WTC11 (cell line): ENCODE data around the gene WNT6. TPM values are rescaled to one million over a fixed set of nuclear protein-coding genes. Genes with fewer than 3 reads are reported as not detected.

Experiments used
- ATAC-seq: fragments of 200-7000 bp; cut with Tn5 transposase; 2 replicates; pipeline ENCODE4 v1.10.0; 2021; ENCODE audit warnings: mild to moderate bottlenecking, moderate library complexity
- CTCF ChIA-PET: fragments of 300-600 bp; sonication (Branson Sonifier 250); formaldehyde crosslinking; loops from one replicate; lab custom pipeline; 2021; ENCODE audit warnings: antibody characterized with exemption; lab: Charles Lee
- POLR2A ChIA-PET: fragments of 350-600 bp; sonication (Branson Sonifier 250); formaldehyde crosslinking; loops from one replicate; lab custom pipeline; 2021; ENCODE audit warnings: antibody characterized with exemption; lab: Charles Lee
- DNase-seq: peaks from one replicate; pipeline ENCODE4 v3.0.0; 2021; ENCODE audit warnings: low spot score
- H3K27ac Mint-ChIP-seq: 2 replicates; pipeline ENCODE4 v1.8.0; 2021; ENCODE audit warnings: mixed read lengths
- H3K27me3 Mint-ChIP-seq: 2 replicates; pipeline ENCODE4 v1.8.0; 2021; ENCODE audit warnings: low read depth, mild to moderate bottlenecking, moderate library complexity, mixed read lengths
- H3K36me3 Mint-ChIP-seq: 2 replicates; pipeline ENCODE4 v1.8.0; 2021; ENCODE audit warnings: mixed read lengths
- H3K4me1 Mint-ChIP-seq: 2 replicates; pipeline ENCODE4 v1.8.0; 2022; ENCODE audit warnings: mixed read lengths
- H3K4me3 Mint-ChIP-seq: 2 replicates; pipeline ENCODE4 v1.8.0; 2021; ENCODE audit warnings: mild to moderate bottlenecking, moderate library complexity, mixed read lengths
- H3K9me3 Mint-ChIP-seq: 2 replicates; pipeline ENCODE4 v1.8.0; 2021; ENCODE audit warnings: mixed read lengths
- CBFB ChIP-seq: sonication (generic); formaldehyde crosslinking; IDR thresholded peaks from 2 replicates; pipeline ENCODE4 v1.8.1; 2022; ENCODE audit warnings: mild to moderate bottlenecking, low read depth, missing genetic modification reagents
- CREB1 ChIP-seq: sonication (generic); formaldehyde crosslinking; IDR thresholded peaks from 2 replicates; pipeline ENCODE4 v1.8.0; 2023; ENCODE audit warnings: mild to moderate bottlenecking, missing genetic modification reagents
- CREM ChIP-seq: sonication (generic); formaldehyde crosslinking; IDR thresholded peaks from 2 replicates; pipeline ENCODE4 v1.8.1; 2022; ENCODE audit warnings: mild to moderate bottlenecking, missing genetic modification reagents, moderate library complexity
- EMX1 ChIP-seq: fragments of 250-450 bp; sonication (Bioruptor Pico); IDR thresholded peaks from 2 replicates; pipeline ENCODE4 v1.8.0; 2021; ENCODE audit warnings: mild to moderate bottlenecking
- ETV6 ChIP-seq: sonication (generic); formaldehyde crosslinking; IDR thresholded peaks from 2 replicates; pipeline ENCODE4 v1.8.1; 2022; ENCODE audit warnings: mild to moderate bottlenecking, missing genetic modification reagents
- FOXJ3 ChIP-seq: sonication (generic); formaldehyde crosslinking; IDR thresholded peaks from 2 replicates; pipeline ENCODE4 v1.9.0; 2021; ENCODE audit warnings: missing genetic modification reagents, mild to moderate bottlenecking, borderline replicate concordance
- GABPB1 ChIP-seq: sonication (generic); formaldehyde crosslinking; IDR thresholded peaks from 2 replicates; pipeline ENCODE4 v1.8.1; 2023; ENCODE audit warnings: mild to moderate bottlenecking, missing genetic modification reagents
- MYBL2 ChIP-seq: sonication (generic); formaldehyde crosslinking; IDR thresholded peaks from 2 replicates; pipeline ENCODE4 v1.8.1; 2023; ENCODE audit warnings: mild to moderate bottlenecking, moderate library complexity, missing genetic modification reagents
- NFATC4 ChIP-seq: fragments of 250-450 bp; sonication (Bioruptor Pico); IDR thresholded peaks from 2 replicates; pipeline ENCODE4 v1.9.0; 2021; ENCODE audit warnings: mild to moderate bottlenecking
- ZBTB21 ChIP-seq: sonication (generic); formaldehyde crosslinking; IDR thresholded peaks from 2 replicates; pipeline ENCODE4 v1.8.1; 2023; ENCODE audit warnings: mild to moderate bottlenecking, missing genetic modification reagents, borderline replicate concordance
- ZNF232 ChIP-seq: sonication (generic); formaldehyde crosslinking; IDR thresholded peaks from 2 replicates; pipeline ENCODE4 v1.8.0; 2022; ENCODE audit warnings: mild to moderate bottlenecking, missing genetic modification reagents
- ZNF416 ChIP-seq: fragments of 250-450 bp; sonication (Bioruptor Pico); IDR thresholded peaks from 2 replicates; pipeline ENCODE4 v1.9.0; 2021; ENCODE audit warnings: mild to moderate bottlenecking, inconsistent platforms
- total RNA-seq: library from RNA; stranded (reverse); gene quantifications from 3 replicates; pipeline ENCODE4 v1.2.3, GENCODE V29; 2021
- TF ChIP-seq, protein P1 (sequence below): sonication (generic); formaldehyde crosslinking; IDR thresholded peaks from 2 replicates; pipeline ENCODE4 v1.8.1; 2022; ENCODE audit warnings: mild to moderate bottlenecking, moderate library complexity, missing genetic modification reagents
- TF ChIP-seq, protein P2 (sequence below): sonication (generic); formaldehyde crosslinking; IDR thresholded peaks from 2 replicates; pipeline ENCODE4 v1.8.0; 2022; ENCODE audit warnings: mild to moderate bottlenecking, missing genetic modification reagents
- TF ChIP-seq, protein P3 (sequence below): sonication (generic); formaldehyde crosslinking; IDR thresholded peaks from 2 replicates; pipeline ENCODE4 v1.8.1; 2022; ENCODE audit warnings: low read depth, missing genetic modification reagents, borderline replicate concordance
- TF ChIP-seq, protein P4 (sequence below): sonication (generic); formaldehyde crosslinking; IDR thresholded peaks from 2 replicates; pipeline ENCODE4 v1.8.0; 2022; ENCODE audit warnings: missing genetic modification reagents
- TF ChIP-seq, protein P5 (sequence below): sonication (generic); formaldehyde crosslinking; conservative IDR thresholded peaks from 2 replicates; pipeline ENCODE4 v1.8.1; 2022; ENCODE audit warnings: mild to moderate bottlenecking, missing genetic modification reagents
- TF ChIP-seq, protein P6 (sequence below): fragments of 250-450 bp; sonication (Bioruptor Pico); IDR thresholded peaks from 2 replicates; pipeline ENCODE4 v2.1.2; 2022; ENCODE audit warnings: mild to moderate bottlenecking, moderate library complexity
- TF ChIP-seq, protein P7 (sequence below): fragments of 250-450 bp; sonication (Bioruptor Pico); conservative IDR thresholded peaks from 2 replicates; pipeline ENCODE4 v1.9.0; 2021; ENCODE audit warnings: mild to moderate bottlenecking
- TF ChIP-seq, protein P8 (sequence below): fragments of 250-450 bp; sonication (Bioruptor Pico); IDR thresholded peaks from 2 replicates; pipeline ENCODE4 v1.9.0; 2021; ENCODE audit warnings: mild to moderate bottlenecking

Gene WNT6
- total RNA-seq, 1 experiment from 2014 or later, result not detected

DNA sequence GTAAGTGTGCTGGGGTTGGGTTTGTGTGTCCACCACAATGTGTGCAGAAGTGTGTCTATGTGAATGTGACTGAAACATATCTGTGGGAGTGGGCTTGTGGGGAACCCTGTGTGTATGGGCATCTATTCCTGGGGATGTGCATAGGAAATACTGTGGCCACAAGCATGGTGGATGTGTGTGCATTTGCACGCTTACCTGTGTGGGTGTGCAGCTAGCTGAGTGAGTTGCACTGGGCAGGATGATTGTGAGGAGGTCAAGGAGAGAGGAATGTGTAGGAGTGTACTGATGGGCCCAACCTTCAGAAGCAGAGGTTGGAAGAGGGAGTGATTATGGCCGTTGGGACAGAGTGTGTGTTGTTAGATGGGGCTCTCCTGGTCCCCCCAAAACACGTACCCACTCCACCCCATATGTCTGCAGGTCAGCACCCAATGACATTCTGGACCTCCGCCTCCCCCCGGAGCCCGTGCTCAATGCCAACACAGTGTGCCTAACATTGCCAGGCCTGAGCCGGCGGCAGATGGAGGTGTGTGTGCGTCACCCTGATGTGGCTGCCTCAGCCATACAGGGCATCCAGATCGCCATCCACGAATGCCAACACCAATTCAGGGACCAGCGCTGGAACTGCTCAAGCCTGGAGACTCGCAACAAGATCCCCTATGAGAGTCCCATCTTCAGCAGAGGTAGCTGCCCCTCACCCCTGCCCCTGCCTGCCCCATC lies 22.3 kb downstream of the WNT6 start:
- DNase-seq, result no peak
- POLR2A ChIA-PET, result no interaction called here
- Mint-ChIP-seq H3K36me3 (no peaks in the 10 kb centered on the region), H3K27me3 (peaks cover 97% of the 10 kb centered on the region), H3K9me3 (no peaks in the 10 kb centered on the region), H3K27ac (no peak overlapping the region), H3K4me3 (no peak overlapping the region), H3K4me1 (peaks cover 14% of the 10 kb centered on the region)
- CTCF ChIA-PET, result interaction anchor here (1.0 to 17.9 kb wide), 6 partner anchors 13 to 176 kb away, joined by 3 to 422 read pairs (median 8); no protein-coding TSS in a partner anchor
- TF ChIP-seq, protein P1, sequence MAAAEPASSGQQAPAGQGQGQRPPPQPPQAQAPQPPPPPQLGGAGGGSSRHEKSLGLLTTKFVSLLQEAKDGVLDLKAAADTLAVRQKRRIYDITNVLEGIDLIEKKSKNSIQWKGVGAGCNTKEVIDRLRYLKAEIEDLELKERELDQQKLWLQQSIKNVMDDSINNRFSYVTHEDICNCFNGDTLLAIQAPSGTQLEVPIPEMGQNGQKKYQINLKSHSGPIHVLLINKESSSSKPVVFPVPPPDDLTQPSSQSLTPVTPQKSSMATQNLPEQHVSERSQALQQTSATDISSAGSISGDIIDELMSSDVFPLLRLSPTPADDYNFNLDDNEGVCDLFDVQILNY (CRISPR knock-in tag), result no peak
- TF ChIP-seq ZBTB21 (CRISPR knock-in tag) (no peak), CREB1 (CRISPR knock-in tag) (no peak), ETV6 (no peak), GABPB1 (CRISPR knock-in tag) (no peak), ZNF232 (CRISPR knock-in tag) (no peak), CBFB (no peak), MYBL2 (CRISPR knock-in tag) (no peak), FOXJ3 (CRISPR knock-in tag) (no peak), EMX1 (CRISPR knock-in tag) (no peak)
- TF ChIP-seq, protein P2, sequence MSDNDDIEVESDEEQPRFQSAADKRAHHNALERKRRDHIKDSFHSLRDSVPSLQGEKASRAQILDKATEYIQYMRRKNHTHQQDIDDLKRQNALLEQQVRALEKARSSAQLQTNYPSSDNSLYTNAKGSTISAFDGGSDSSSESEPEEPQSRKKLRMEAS (CRISPR knock-in tag), result no peak
- TF ChIP-seq, protein P3, sequence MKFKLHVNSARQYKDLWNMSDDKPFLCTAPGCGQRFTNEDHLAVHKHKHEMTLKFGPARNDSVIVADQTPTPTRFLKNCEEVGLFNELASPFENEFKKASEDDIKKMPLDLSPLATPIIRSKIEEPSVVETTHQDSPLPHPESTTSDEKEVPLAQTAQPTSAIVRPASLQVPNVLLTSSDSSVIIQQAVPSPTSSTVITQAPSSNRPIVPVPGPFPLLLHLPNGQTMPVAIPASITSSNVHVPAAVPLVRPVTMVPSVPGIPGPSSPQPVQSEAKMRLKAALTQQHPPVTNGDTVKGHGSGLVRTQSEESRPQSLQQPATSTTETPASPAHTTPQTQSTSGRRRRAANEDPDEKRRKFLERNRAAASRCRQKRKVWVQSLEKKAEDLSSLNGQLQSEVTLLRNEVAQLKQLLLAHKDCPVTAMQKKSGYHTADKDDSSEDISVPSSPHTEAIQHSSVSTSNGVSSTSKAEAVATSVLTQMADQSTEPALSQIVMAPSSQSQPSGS (CRISPR knock-in tag), result no peak
- TF ChIP-seq, protein P4, sequence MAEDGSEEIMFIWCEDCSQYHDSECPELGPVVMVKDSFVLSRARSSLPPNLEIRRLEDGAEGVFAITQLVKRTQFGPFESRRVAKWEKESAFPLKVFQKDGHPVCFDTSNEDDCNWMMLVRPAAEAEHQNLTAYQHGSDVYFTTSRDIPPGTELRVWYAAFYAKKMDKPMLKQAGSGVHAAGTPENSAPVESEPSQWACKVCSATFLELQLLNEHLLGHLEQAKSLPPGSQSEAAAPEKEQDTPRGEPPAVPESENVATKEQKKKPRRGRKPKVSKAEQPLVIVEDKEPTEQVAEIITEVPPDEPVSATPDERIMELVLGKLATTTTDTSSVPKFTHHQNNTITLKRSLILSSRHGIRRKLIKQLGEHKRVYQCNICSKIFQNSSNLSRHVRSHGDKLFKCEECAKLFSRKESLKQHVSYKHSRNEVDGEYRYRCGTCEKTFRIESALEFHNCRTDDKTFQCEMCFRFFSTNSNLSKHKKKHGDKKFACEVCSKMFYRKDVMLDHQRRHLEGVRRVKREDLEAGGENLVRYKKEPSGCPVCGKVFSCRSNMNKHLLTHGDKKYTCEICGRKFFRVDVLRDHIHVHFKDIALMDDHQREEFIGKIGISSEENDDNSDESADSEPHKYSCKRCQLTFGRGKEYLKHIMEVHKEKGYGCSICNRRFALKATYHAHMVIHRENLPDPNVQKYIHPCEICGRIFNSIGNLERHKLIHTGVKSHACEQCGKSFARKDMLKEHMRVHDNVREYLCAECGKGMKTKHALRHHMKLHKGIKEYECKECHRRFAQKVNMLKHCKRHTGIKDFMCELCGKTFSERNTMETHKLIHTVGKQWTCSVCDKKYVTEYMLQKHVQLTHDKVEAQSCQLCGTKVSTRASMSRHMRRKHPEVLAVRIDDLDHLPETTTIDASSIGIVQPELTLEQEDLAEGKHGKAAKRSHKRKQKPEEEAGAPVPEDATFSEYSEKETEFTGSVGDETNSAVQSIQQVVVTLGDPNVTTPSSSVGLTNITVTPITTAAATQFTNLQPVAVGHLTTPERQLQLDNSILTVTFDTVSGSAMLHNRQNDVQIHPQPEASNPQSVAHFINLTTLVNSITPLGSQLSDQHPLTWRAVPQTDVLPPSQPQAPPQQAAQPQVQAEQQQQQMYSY, result no peak
- TF ChIP-seq, protein P5, sequence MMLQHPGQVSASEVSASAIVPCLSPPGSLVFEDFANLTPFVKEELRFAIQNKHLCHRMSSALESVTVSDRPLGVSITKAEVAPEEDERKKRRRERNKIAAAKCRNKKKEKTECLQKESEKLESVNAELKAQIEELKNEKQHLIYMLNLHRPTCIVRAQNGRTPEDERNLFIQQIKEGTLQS, result no peak
- no peak for ATAC-seq

DNA sequence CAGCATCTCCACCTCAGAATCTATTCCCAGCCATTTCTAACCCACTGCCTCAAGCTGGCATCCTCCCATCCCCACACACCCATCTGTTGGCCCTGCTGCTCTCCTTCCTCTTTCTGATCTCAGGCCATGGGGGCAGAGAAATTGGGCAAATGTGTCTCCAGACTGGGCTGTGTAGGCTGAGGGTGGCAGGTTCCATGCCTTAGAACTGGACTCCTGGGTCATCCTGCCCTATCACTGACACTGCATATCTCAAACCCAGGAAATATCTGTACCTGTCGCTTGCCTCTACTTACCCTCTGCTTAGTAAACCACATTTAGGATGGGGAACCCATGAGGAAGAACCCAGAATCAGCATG lies 22.8 kb downstream of the WNT6 start:
- Mint-ChIP-seq H3K27ac (no peak overlapping the region), H3K36me3 (no peaks in the 10 kb centered on the region), H3K27me3 (peaks cover 97% of the 10 kb centered on the region), H3K9me3 (no peaks in the 10 kb centered on the region), H3K4me3 (no peak overlapping the region), H3K4me1 (peaks cover 14% of the 10 kb centered on the region)
- ATAC-seq (no peak), DNase-seq (no peak)
- ChIA-PET CTCF (interaction anchor here (2.4 to 17.9 kb wide), 2 partner anchors 13 to 98 kb away, joined by 12 to 422 read pairs; no protein-coding TSS in a partner anchor), POLR2A (no interaction called here)
- no peak for TF ChIP-seq NFATC4
- TF ChIP-seq, protein P4, result no peak
- TF ChIP-seq ZNF416 (CRISPR knock-in tag), result no peak
- TF ChIP-seq, protein P6, sequence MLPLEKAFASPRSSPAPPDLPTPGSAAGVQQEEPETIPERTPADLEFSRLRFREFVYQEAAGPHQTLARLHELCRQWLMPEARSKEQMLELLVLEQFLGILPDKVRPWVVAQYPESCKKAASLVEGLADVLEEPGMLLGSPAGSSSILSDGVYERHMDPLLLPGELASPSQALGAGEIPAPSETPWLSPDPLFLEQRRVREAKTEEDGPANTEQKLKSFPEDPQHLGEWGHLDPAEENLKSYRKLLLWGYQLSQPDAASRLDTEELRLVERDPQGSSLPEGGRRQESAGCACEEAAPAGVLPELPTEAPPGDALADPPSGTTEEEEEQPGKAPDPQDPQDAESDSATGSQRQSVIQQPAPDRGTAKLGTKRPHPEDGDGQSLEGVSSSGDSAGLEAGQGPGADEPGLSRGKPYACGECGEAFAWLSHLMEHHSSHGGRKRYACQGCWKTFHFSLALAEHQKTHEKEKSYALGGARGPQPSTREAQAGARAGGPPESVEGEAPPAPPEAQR (CRISPR knock-in tag), result no peak
- TF ChIP-seq, protein P7, sequence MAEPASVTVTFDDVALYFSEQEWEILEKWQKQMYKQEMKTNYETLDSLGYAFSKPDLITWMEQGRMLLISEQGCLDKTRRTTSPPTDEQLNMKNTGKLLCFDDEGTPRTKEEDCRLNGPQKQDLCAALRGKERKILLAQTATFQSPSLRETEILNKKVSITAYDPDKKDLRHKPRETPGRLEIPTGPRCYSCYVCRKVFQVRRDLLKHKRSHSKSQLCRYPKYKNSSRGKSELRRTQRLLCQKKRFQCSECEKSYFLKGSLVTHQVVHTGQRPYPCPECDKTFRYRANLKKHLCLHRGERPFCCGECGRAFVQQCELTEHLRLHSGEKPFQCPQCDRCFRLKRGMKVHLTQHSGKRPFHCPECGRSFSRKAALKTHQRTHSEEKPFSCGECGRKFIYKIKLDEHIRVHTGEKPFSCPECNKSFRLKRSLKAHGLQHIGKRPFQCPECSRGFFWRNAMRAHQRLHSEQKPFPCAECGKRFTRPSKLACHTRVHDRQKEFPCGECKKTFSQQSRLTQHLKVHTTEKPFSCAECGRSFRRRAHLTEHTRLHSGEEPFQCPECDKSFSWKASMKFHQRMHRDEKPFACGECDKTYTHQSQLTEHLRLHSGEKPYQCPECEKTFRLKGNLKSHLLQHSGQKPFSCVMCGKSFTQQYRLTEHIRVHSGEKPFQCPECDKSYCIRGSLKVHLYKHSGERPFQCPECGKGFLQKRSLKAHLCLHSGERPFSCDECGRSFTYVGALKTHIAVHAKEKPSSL (CRISPR knock-in tag), result no peak
- TF ChIP-seq, protein P8, sequence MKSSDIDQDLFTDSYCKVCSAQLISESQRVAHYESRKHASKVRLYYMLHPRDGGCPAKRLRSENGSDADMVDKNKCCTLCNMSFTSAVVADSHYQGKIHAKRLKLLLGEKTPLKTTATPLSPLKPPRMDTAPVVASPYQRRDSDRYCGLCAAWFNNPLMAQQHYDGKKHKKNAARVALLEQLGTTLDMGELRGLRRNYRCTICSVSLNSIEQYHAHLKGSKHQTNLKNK (CRISPR knock-in tag), result no peak
- no peak for TF ChIP-seq CREM (CRISPR knock-in tag)
- TF ChIP-seq CREB1 (CRISPR knock-in tag), result no peak
